Suppressor macrophage treated with lipopolysaccharide for 4 hours (primary cell): ENCODE data around the gene UBE2Q1.

Experiments
- DNase-seq: peaks from one replicate; pipeline ENCODE4 v3.0.0-alpha.2; 2020

Gene UBE2Q1

DNA sequence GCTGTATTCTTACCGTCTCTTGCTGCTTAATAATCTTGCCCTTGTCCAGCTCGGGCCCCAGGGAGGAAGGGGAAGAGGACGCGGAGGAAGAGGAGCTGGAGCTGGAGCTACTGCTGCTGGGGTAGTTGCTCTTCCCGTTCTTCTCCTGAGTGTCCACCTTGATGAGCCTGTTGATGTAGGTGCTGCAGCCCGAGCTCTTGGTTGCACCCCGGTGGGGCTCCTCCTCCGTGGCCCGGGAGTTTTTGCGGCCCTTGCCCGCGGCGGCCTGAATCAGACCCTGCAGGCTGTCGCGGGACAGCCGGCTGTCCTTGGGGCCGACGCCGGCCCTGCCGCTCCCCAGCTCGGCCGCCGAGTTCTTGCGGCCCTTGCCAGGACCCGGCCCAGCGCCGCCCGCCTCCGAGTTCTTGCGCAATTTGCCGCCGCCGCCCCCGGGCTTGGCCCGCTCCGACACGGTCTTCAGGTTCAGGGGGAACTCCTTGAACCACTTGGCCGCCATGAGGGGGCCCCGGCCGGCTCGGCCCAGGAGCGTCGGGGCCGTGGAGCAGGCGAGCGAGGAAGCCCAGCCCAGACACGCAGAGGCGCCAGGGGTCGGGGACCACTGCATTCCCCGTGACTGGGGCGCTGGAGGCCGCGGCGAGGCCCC is 56.9 kb downstream of the UBE2Q1 start:
- no peak for DNase-seq

DNA sequence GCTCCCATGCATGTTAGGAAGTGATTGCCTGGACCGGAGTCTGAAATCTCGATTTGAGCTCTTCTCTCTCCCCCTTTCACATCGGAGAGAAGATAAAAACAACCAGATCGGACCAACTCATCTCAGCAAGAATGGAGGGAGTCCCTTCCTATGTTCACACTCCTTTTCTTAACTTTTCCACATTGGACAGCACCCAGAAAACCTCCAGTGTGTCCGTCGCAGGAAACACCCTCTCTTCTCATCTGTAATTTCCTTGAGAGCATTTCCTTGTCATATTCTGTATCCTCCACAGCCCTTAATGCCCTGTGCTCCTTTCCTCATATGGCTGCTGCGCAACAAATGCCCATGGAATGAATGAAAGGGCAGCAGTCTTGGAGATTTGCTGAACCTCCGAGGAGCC is 57.9 kb downstream of the UBE2Q1 start:
- no peak for DNase-seq

DNA sequence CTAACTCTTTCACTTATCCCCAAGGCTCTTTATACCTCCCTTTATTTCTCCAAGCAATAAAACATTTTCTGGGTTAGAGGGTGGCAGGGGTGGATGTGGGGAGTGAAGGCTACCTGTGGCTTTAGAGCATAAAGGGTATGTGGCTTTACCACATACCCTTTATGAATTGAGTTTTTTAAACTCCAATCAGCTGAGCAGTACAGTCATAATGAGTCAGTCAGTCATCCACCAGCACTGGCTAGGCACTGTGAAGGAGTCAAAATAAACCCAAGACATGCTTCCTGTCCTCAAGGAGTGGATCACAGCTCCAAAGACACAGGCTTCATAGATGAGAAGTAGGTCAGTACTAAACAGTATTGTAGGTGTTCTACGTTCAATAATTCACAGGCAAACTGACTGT is 59.0 kb downstream of the UBE2Q1 start:
- no peak for DNase-seq
